Measurements from ENCODE around the gene IFFO2. TPM values are rescaled to one million over a fixed set of nuclear protein-coding genes. Genes with fewer than 3 reads are reported as not detected.

IFFO2 gene
- total RNA-seq, 1 experiment from 2014 or later: 15.6 TPM

DNA sequence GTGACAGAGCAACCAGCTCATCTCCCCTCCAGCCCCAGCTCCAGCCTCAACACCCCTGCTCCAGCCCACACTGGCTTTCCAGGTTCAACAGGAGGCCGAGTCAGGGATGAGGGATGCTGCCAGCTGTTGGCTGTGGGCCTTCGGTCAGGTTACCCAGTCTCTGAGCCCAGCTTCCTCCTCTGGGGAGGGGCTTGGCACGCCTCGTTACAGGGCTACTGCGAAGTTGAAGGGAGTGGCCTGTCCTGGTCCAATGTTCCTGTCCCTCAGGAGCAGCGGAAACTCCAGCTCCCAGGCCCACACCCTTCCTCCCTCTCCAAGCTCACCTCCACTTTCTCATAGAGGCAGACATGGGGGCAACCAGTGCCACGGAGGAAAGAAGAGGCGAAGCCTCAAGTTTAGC lies 81.9 kb downstream of the IFFO2 start:
- ChIA-PET POLR2A (no interaction called here), RAD21 (ENCODE audit: low non-redundant PET in 1 of 2, low total read pairs in 2 of 2, uncharacterized antibody in 2 of 2, unreplicated experiment in 2 of 2) (interaction anchor here (1.0 to 1.6 kb wide), 2 partner anchors 277 kb away, joined by 3 to 13 read pairs (median 9); no protein-coding TSS in a partner anchor), CTCF (interaction anchor here (1.0 to 4.4 kb wide), 9 partner anchors 8 to 293 kb away, joined by 3 to 61 read pairs (median 6); no protein-coding TSS in a partner anchor)
- Histone ChIP-seq H3K4me2 (ENCODE audit: low read length) (no peak overlapping the region), H3K36me3 (ENCODE audit: control insufficient read depth in 1 of 2, insufficient read depth in 2 of 2, low read length in 2 of 2) (no peaks in the 10 kb centered on the region), H3K4me1 (ENCODE audit: control insufficient read depth in 1 of 2, insufficient read depth in 2 of 2, low read length in 2 of 2) (peaks cover 0 to 6% of the 10 kb centered on the region in 2 experiments; a peak in 1 of 4 replicates), H3K79me2 (ENCODE audit: insufficient read depth, low read length) (no peaks in the 10 kb centered on the region), H2AFZ (ENCODE audit: low read depth, low read length, poor library complexity, severe bottlenecking) (no peak overlapping the region), H3K9me2 (ENCODE audit: insufficient read depth) (no peaks in the 10 kb centered on the region), H3K9ac (ENCODE audit: low read length) (no peak overlapping the region), H4K20me1 (ENCODE audit: insufficient read depth) (no peaks in the 10 kb centered on the region), H3K27me3 (ENCODE audit: insufficient read depth, low read length) (no peaks in the 10 kb centered on the region), H3K4me3 (replicated peaks in 1 of 2; ENCODE audit: low read depth in 1 of 2, low read length in 2 of 2) (no peak overlapping the region), H3K27ac (ENCODE audit: low read depth, low read length) (no peak overlapping the region), H3K9me3 (ENCODE audit: control insufficient read depth in 1 of 2, insufficient read depth in 1 of 2, low read depth in 1 of 2, low read length in 2 of 2) (no peaks in the 10 kb centered on the region)
- DNase-seq (ENCODE audit: low read depth, low spot score) (no peak), ATAC-seq (no peak)
- TF ChIP-seq, protein P1, sequence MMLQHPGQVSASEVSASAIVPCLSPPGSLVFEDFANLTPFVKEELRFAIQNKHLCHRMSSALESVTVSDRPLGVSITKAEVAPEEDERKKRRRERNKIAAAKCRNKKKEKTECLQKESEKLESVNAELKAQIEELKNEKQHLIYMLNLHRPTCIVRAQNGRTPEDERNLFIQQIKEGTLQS (IDR thresholded peaks at IDR 0.05): no peak
- no peak for TF ChIP-seq POLR2AphosphoS5 (IDR thresholded peaks at IDR 0.05; ENCODE audit: low read depth, low read length)
- no TSS peak for BruUV-seq (replicated peaks)
- intact Hi-C loops (cut with micrococcal nuclease): loop anchor here (2.0 kb wide), 1 partner anchor 54 kb away; no protein-coding TSS in a partner anchor

DNA sequence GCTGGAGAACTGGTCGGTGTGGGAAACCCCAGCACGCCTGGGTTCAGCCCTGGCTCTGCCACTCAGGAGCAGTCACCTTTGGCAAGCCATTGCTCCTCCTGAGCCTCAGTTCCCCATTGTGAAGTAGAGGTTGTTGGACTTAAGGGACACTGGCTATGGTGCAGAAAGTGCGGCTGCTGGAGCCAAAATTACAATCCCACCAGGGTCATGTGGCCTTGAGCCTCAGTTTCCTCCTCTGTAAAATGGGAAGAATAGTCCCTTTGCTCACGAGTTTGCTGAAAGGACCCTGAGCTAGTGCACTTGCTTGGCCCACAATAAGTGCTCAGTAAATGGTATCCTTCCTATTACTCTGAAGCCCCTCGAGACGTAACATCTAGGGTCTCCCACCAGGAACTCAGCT lies 82.4 kb downstream of the IFFO2 start:
- H3K27me3 ChIP-seq (ENCODE audit: insufficient read depth, low read length): no peaks in the 10 kb centered on the region
- no peaks in the 10 kb centered on the region for H3K36me3 ChIP-seq (ENCODE audit: control insufficient read depth in 1 of 2, insufficient read depth in 2 of 2, low read length in 2 of 2)
- no TSS peak for BruUV-seq (replicated peaks)
- CTCF ChIA-PET: interaction anchor here (4.4 kb wide), 1 partner anchor 276 kb away, joined by 61 read pairs; no protein-coding TSS in a partner anchor
- TF ChIP-seq POLR2AphosphoS5 (IDR thresholded peaks at IDR 0.05; ENCODE audit: low read depth, low read length) (no peak), ZFX (IDR thresholded peaks at IDR 0.05) (no peak), CEBPB (IDR thresholded peaks at IDR 0.05; ENCODE audit: low read depth) (no peak), SRF (IDR thresholded peaks at IDR 0.05; ENCODE audit: low read depth) (no peak), CBX3 (IDR thresholded peaks at IDR 0.05; ENCODE audit: low read depth) (no peak), ELF1 (IDR thresholded peaks at IDR 0.05; ENCODE audit: borderline replicate concordance, low read depth) (no peak), POLR2A (IDR thresholded peaks at IDR 0.05; ENCODE audit: borderline replicate concordance, extremely low read depth, insufficient read depth, insufficient read length) (no peak), EGR1 (IDR thresholded peaks at IDR 0.05; ENCODE audit: low read depth) (no peak), FOSL1 (IDR thresholded peaks at IDR 0.05; ENCODE audit: low read depth) (no peak), YY1 (IDR thresholded peaks at IDR 0.05; ENCODE audit: extremely low read depth, insufficient replicate concordance, low read depth, low read length) (no peak)
- TF ChIP-seq, protein P2, sequence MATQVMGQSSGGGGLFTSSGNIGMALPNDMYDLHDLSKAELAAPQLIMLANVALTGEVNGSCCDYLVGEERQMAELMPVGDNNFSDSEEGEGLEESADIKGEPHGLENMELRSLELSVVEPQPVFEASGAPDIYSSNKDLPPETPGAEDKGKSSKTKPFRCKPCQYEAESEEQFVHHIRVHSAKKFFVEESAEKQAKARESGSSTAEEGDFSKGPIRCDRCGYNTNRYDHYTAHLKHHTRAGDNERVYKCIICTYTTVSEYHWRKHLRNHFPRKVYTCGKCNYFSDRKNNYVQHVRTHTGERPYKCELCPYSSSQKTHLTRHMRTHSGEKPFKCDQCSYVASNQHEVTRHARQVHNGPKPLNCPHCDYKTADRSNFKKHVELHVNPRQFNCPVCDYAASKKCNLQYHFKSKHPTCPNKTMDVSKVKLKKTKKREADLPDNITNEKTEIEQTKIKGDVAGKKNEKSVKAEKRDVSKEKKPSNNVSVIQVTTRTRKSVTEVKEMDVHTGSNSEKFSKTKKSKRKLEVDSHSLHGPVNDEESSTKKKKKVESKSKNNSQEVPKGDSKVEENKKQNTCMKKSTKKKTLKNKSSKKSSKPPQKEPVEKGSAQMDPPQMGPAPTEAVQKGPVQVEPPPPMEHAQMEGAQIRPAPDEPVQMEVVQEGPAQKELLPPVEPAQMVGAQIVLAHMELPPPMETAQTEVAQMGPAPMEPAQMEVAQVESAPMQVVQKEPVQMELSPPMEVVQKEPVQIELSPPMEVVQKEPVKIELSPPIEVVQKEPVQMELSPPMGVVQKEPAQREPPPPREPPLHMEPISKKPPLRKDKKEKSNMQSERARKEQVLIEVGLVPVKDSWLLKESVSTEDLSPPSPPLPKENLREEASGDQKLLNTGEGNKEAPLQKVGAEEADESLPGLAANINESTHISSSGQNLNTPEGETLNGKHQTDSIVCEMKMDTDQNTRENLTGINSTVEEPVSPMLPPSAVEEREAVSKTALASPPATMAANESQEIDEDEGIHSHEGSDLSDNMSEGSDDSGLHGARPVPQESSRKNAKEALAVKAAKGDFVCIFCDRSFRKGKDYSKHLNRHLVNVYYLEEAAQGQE (IDR thresholded peaks at IDR 0.05; ENCODE audit: low read depth): no peak
- no peaks in the 10 kb centered on the region for H3K9me3 ChIP-seq (ENCODE audit: control insufficient read depth in 1 of 2, insufficient read depth in 1 of 2, low read depth in 1 of 2, low read length in 2 of 2)
- no peak overlapping the region for H3K27ac ChIP-seq (ENCODE audit: low read depth, low read length)
- DNase-seq (ENCODE audit: low read depth, low spot score): no peak
- POLR2A ChIA-PET: no interaction called here
- H3K79me2 ChIP-seq (ENCODE audit: insufficient read depth, low read length): no peaks in the 10 kb centered on the region
- no peak overlapping the region for H2AFZ ChIP-seq (ENCODE audit: low read depth, low read length, poor library complexity, severe bottlenecking)
- no peak for ATAC-seq
- no peak overlapping the region for H3K9ac ChIP-seq (ENCODE audit: low read length)
- H3K4me1 ChIP-seq (ENCODE audit: control insufficient read depth in 1 of 2, insufficient read depth in 2 of 2, low read length in 2 of 2): peaks cover 0 to 6% of the 10 kb centered on the region in 2 experiments; a peak in 1 of 4 replicates
- no peak overlapping the region for H3K4me2 ChIP-seq (ENCODE audit: low read length)
- intact Hi-C loops (cut with micrococcal nuclease): loop anchor here (2.0 kb wide), 1 partner anchor 53 kb away; no protein-coding TSS in a partner anchor
- no peaks in the 10 kb centered on the region for H4K20me1 ChIP-seq (ENCODE audit: insufficient read depth)
- RAD21 ChIA-PET (ENCODE audit: low non-redundant PET in 1 of 2, low total read pairs in 2 of 2, uncharacterized antibody in 2 of 2, unreplicated experiment in 2 of 2): interaction anchor here in 1 of 2 experiments (1.5 kb wide), 1 partner anchor 277 kb away, joined by 3 read pairs; no protein-coding TSS in a partner anchor
- no peak overlapping the region for H3K4me3 ChIP-seq (replicated peaks in 1 of 2; ENCODE audit: low read depth in 1 of 2, low read length in 2 of 2)
- H3K9me2 ChIP-seq (ENCODE audit: insufficient read depth): no peaks in the 10 kb centered on the region
